GM18505 (cell line): ENCODE data around the gene CCDC158.
"Not testable (repeated sequence)": the region's sequence is repeated elsewhere in the genome, so short reads cannot be mapped to it uniquely, and the experiment has no call there.

Experiments used
- ATAC-seq: cut with Tn5 transposase; IDR thresholded peaks from one replicate; pipeline ENCODE4 v1.9.1; 2021; ENCODE audit not compliant: unreplicated experiment
- POLR2A ChIP-seq: IDR thresholded peaks from 4 replicates; pipeline ENCODE4 v1.6.1; 2011; ENCODE audit warnings: borderline replicate concordance; ENCODE audit not compliant: insufficient read depth, insufficient read length; ENCODE audit errors: extremely low read depth

The CCDC158 gene

DNA sequence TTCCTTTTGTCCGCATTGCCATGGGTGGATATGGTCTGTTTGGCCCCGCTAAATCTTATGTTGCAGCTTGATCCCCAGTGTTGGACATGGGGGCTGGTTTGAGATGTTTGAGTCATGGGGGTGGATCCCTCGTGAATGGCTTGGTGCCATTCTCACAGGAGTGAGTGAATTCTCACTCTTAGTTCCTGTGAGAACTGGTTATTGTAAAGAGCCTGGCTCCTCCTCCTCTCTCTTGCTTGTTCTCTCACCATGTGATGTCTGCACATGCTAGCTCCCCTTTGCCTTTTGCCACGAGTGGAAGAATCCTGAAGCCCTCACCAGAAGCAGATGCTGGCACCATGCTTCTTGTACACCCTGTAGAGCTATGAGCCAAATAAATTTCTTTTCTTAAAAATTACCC is 137.0 kb downstream of the CCDC158 start:
- ATAC-seq, result no peak
- no peak for TF ChIP-seq POLR2A

DNA sequence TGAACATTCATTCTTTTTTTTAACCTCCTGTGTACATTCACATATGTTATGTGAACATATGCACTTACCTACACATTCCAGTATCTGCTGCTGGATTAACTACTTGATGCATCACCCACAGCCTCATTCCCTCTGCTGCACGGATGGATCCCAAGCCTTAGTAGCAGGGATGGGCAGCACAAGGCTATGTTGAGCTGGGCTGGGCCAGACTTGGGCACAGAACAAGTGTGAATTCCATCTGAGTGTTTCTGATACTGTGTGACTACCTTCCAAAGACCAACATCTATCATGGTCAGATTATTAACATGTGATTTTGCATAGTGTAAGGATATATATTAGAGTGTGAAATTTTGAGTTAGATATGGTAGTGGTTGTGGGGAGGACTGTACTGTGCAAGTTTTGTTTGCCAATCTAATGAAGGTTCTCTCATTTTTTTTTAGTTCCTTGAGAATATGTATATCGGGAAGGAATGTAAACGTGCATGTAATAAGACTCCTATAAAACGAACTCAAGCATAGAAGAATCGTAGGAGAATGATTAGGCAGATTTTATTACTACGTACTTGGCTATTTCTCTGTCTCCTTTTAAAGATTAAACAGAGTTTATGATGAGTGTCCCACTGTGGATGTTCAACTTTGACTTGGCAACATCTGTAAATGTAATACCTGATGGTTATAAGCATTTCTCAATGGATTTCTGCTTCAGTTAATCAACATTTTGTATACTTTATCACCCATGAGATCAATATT is 137.8 kb downstream of the CCDC158 start:
- TF ChIP-seq POLR2A, result no peak
- ATAC-seq, result no peak

DNA sequence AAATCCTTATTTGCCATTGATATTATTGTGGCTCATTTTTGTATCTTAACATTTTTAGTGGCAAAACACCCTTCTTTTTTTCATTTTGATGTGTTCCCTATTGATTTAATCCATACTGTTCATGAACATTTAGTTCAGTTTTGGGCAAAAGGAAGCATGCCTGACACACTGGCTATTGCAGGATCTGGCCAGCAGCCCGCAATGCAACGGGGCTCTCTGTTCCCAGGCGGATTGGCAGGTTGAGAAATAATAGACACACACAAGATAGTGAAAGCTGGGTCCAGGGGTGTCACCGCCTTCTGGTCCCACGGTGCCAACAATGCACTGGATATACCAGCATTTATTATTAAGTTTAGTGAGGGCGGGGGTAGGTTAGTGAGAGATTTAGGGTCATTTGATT is 139.3 kb downstream of the CCDC158 start:
- ATAC-seq, result not testable (repeated sequence)

DNA sequence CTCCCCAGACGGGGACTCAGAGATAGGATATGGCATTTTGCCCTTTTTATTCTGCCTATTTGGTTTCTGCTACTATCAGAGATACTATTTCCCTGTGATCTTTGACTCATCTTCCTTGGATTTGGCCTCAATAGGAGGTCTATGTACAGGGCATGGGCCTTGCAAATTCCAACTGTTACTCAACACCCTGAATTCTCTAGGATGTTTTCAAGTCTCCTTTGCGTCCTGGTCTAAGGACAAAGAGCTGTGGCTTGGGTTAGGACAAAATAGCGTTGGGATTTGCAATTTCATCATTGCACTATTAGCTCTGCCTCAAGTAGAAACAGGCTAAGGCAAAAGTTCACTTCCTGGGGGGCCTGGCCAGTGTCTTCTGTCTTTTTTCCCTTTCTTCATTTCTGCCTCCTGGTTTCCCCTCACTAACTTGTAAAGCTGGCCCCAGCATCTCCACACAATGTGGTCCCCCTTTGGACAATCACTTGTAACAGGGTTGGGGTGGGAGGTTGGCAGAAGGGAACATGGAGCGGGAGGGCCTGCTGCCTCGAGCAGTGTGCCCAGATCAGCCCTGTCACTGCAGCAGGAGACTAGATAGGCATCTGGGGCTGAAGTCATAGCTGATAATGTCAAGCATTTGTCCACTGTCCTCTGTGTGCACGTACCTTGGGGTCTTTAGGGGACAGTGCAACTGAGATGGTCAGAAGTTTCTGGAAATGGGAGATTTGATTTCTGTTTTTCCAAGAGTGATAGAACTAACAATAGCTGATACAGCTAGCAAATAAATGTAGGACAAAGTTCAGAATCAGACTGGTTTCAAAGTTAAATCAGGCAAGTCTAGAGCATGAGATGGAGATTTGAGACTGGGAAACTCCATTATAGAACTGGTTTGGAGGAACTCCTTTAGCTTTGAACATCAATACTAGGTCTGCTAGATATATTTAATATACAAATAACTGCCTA is 140.2 kb downstream of the CCDC158 start:
- no peak for ATAC-seq

DNA sequence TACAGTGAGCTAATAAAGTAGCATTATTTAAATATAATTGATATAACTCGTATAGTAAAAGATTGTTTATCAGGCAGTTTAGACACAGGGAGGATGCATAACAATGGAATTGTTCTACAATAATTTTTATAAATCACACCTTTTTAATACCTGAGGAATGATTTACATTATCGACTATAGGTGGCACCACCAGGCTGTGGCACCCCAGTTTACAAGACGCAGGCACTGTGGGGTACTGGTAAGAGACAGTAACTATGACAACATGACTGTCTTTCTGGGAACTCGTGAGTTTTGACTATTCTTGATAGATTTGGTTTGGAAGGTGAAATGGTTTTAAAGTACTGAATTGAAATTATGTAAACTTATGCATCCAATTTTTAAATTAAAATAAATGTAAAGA is 141.5 kb downstream of the CCDC158 start:
- no peak for TF ChIP-seq POLR2A
- no peak for ATAC-seq

More for the DNA sequence above, 140.2 kb downstream of the CCDC158 start:
- no peak for TF ChIP-seq POLR2A

DNA sequence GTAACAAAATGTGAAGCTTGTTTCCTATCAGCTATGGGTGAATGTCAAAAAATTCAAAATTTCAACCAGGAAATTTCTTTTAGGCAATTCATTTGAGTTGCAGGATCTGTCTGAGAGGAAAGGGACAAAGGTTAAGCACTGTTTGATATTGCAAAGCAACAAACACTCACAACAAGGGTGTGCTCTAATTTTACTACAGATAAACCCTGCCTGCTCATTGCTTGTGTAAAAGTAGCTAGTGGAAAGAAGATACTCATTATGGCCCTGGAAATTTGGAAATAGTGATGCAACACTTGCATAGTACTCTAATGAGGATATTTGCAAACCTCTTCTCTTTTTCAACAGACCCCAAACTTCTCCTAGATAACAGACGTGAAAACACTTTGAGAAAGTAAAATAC is 142.4 kb downstream of the CCDC158 start:
- no peak for ATAC-seq
- TF ChIP-seq POLR2A, result no peak

DNA sequence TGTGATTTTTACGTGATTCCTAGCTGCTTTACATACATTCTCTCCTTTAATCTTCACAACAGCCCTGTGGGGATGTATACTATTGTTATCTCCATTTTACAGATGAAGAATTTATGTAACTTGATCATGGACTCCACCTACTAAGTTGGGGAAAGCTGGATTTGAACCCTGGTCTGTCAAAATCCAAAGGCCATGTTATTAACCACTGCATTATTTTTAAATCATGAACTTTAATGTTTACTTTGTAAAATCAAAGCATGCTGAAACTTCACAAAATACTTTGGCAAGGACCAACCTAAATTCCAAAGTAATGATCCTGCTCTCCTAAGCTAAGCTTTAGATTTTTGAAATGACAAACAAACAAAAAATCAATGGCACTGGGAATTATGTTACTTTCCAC is 143.3 kb downstream of the CCDC158 start:
- no peak for ATAC-seq
- TF ChIP-seq POLR2A, result no peak

DNA sequence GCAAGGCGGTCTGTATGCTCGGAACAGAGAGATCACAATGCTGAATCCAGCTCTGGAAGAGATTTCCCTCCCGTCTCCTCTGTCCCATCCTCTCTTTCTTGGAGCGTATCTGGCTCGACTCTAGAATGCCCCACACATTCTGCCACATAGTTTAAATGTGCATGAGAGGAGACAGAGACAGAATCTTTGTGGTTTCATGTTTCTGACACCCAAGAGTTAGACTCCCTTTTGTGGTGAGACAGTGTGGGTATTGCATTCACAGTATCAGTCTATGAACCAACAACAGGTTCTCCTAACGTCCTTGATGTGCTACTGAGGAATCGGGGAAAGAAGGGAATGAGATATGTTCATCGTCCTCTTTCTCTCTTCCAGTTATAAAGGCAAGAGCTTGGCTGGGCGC is 144.1 kb downstream of the CCDC158 start:
- ATAC-seq, result no peak
- no peak for TF ChIP-seq POLR2A

DNA sequence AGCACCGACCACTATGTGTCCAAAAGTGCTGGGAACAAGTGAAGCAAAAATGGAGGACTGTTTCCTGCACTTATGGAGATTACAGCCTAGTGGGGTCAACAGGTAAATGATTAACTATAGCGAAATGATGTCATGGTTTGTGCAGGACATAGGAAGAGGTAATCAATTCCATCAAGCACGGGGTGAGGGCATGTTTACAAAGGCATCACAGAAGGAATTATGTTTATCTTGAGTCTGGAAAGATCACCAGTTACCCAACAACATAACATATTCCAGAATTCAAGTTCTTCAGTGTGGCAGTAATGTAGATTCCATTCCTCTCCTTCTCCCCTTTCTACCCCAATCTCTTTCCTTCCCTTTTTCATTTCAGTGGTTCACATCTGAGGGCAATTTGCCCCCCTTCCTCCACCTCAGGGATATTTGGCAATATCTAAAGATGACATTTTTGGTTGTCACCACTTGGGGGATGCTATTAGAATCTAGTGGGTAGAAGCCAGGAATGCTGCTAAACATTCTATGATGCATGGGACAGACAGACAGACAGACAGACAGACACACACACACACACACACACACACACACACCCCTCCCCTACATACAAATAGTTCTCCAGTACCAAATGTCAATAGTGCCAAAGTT is 145.3 kb downstream of the CCDC158 start:
- TF ChIP-seq POLR2A, result no peak
- ATAC-seq, result no peak

DNA sequence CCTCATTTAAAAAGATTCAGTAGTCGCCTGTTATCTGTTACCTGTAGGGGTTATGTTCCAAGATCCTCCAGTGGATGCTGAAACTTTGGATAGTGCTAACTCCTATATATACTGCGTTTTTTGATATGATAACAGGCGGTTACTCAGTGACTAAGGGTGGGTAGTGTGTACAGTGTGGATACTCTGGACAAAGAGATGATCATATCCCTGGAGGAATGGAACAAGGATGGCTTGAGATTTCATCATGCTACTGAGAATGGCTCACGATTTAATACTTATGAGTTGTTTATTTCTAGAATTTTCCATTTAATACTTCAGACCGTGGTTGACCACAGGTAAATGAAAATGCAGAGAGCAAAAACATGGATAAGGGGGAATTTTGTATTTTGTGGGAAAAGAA is 147.9 kb downstream of the CCDC158 start:
- TF ChIP-seq POLR2A, result no peak
- ATAC-seq, result no peak

DNA sequence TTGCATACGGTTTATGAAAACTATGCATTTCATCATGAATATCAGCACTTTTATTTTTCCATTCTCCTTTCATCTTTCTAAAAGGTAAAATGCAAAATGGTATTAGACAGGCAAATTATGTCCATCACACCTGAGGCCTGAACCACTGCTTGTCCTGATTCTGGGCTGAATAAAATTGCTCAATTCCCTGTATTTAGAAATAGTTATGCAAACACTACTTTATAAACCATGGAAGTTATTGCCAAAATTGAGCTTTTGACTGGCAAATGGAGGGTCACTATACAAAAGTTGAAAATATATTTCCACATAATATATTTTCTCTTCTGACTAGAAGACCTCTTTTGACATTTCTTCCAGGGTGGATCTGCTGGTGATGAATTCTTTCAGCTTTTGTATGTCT is 148.4 kb downstream of the CCDC158 start:
- no peak for ATAC-seq

DNA sequence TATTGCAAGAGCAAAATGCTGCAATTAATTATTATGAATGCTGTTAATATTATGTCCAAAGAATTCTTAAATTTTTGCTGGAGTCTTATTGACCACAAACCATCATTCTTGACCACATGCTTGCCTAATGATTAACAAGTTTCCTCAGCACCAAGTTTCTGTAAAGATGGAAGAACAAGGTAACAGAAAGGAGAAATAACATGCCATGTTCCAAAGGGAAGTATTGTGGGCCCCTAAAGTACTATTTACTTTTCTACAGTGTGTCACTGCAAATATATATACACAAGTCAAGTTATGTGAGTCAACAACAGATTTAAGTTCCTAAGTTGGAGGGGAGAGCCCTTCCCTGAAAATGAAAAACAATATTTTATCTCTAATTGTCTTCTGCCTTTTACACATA is 148.9 kb downstream of the CCDC158 start:
- no peak for TF ChIP-seq POLR2A
- ATAC-seq, result no peak

More for the DNA sequence above, 148.4 kb downstream of the CCDC158 start:
- no peak for TF ChIP-seq POLR2A

DNA sequence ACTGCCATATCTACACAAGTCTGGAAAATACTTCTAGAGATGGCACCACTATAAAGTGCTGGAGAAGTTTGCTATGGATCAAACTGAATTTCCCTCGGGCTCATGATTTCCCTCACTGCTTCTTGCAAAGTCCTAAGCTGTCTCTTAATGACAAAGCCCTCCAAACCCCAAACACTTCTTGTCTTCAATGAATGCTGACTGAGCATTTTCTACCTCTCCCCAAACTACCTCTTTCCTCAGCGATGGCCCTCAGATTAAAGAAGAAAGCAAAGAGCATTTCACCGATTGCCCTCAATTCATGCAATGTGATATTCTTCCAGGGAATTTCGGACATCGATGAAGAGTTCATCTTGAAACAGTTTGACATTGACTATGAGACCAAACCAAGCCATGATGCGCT is 149.7 kb downstream of the CCDC158 start:
- no peak for TF ChIP-seq POLR2A
- ATAC-seq, result no peak
